LNCAP (cell line): ENCODE data around the gene KCTD19.
A peak's percentile ranks its signal among the peaks of the same experiment; 100 is the strongest.

ENCODE experiments used
- TF ChIP-seq, protein P1 (sequence below): fragments of 450-650 bp; IDR thresholded peaks from 2 replicates; pipeline ENCODE4 v1.5.1; 2017; ENCODE audit warnings: mild to moderate bottlenecking

Gene KCTD19

DNA sequence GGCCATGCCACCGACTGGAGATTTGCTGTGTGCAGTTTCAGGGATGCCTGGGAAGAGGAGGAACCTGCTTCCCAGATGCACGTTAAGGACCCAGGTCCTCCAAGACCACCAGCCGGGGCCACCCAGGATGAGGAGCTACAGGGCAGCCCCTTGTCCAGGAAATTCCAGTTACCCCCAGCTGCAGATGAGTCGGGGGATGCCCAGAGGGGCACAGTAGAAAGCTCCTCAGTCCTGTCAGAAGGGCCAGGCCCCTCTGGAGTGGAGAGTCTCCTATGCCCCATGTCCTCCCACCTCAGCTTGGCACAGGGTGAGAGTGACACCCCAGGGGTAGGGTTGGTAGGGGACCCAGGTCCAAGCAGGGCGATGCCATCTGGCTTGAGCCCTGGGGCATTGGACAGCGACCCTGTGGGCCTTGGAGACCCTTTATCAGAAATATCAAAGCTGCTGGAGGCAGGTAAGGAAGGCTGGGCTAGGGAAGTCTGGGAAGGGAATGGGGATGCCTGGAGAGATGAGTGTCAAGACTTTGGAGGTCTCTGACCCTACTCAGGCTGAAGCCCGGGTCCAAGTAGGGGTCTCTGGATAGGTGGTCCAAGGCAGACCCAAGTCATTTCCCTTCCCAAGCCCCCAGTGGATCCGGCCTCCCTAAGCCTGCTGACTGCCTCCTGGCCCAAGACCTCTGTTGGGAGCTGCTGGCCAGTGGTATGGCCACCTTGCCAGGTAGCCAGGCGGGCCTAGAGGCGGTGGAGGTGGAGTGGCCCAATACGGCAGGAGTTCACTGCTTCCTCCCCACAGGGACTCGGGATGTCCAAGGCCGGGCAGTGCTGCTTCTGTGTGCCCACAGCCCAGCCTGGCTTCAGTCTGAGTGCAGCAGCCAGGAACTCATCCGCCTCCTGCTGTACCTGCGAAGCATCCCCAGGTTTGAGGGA is 46.2 kb downstream of the KCTD19 start:
- TF ChIP-seq, protein P1, sequence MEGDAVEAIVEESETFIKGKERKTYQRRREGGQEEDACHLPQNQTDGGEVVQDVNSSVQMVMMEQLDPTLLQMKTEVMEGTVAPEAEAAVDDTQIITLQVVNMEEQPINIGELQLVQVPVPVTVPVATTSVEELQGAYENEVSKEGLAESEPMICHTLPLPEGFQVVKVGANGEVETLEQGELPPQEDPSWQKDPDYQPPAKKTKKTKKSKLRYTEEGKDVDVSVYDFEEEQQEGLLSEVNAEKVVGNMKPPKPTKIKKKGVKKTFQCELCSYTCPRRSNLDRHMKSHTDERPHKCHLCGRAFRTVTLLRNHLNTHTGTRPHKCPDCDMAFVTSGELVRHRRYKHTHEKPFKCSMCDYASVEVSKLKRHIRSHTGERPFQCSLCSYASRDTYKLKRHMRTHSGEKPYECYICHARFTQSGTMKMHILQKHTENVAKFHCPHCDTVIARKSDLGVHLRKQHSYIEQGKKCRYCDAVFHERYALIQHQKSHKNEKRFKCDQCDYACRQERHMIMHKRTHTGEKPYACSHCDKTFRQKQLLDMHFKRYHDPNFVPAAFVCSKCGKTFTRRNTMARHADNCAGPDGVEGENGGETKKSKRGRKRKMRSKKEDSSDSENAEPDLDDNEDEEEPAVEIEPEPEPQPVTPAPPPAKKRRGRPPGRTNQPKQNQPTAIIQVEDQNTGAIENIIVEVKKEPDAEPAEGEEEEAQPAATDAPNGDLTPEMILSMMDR: no peak

DNA sequence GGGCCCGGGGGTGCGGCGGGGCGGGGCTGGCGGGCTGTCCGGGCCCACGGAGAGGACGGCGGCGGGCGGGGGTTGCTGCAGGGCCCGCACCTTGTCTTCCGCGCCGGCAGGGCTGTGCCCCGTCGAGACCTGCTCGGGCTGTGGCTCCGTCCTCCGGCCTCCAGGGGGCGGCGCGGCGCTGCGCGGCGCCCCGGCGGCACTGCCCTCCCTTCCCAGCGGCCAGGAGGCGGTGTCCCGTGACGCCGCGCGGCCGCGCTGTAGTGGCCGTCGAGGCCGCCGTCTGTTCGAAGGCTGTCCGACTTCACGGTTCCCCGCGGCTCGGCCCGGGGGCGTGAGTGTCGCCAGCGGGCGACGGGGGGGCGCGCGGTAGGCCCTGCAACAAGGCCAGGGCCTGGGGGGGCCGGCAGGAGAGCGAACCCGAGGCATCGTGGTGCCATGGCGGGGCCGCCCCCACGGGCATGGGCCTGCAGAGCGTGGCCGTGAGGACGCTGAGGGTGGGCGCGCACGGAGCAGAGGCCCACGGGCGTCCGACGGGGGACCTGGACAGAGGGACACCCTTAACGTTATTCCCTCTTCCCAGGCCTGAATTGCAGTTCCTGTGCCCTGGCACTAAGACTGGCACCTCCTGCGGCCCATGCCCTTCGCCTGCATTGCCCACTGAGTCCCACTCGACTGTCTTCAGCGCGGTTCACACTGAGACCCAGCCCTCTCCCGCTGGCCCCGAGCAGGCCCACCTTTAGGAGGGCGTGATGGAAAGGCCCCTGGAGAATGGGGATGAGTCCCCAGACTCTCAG is 47.0 kb downstream of the KCTD19 start, which contains the start of gene PLEKHG4:
PLEKHG4 (plus strand) TSS at position 237 of the 794 bp plus-strand sequence; CDS start at position 750, 513 bp downstream.
- TF ChIP-seq, protein P1: peak; percentile 80

DNA sequence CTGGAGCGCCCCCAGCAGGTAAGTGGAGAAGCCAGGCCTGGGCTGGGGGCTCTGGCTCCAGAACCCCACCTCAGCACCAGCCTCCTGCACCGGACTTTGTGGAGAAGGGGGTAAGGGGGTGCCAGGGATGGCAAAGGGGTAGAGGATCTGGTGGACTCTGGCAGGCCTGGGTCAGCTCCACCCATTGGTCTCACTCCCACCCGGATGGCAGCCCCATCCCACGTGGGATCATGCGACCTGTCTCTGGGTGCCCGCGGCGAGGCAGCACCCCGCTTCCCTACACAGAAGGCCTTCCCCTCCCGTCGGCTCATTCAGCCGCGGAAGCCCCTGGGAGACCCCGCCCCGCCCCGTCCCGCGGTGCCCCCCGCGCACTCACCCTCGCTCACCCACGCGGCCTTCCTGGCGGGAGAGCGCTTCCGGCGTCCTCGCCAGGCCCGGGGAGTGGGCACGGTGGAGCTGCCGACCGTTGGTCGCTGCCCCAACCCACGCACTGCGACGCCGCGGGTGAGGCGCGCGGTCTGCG is 47.7 kb downstream of the KCTD19 start:
- TF ChIP-seq, protein P1: peak; percentile 46

DNA sequence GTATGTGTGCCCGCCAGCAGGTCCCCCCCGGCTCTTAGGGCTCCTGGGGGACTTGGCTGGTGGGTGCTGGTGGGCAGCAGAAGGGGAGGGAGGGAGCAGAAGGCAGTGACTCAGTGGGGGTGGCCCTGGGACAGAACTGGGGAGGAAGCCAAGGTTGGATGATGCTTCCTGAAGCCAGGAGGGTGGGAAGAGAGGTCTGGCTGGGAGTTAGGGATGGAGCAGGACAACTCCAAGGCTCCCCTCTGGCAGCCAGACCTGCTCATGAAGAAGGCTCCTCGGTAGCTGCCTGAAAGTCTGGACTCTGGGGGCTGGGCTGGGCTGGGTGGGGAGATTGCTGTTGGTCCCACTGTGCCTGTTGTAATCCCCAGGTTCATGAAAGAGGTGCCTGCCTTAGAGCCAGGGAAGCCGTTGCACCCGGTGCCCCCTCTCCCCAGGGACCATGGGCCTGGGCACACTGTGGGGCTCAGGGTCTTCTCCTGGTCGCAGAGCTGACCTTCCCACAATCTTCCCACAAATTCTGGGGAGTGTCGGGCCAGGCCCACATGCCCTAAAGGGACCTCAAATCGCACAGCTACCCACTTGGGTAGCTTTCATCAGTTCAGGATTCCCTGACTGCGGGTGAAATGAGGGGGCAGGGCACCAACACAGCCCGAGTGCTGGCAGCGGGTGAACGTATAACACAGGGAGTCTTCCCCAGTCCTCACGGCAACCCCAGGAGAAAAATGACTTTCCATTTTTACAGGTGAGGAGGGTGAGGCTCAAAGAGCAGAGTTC is 48.4 kb downstream of the KCTD19 start:
- TF ChIP-seq, protein P1: no peak

DNA sequence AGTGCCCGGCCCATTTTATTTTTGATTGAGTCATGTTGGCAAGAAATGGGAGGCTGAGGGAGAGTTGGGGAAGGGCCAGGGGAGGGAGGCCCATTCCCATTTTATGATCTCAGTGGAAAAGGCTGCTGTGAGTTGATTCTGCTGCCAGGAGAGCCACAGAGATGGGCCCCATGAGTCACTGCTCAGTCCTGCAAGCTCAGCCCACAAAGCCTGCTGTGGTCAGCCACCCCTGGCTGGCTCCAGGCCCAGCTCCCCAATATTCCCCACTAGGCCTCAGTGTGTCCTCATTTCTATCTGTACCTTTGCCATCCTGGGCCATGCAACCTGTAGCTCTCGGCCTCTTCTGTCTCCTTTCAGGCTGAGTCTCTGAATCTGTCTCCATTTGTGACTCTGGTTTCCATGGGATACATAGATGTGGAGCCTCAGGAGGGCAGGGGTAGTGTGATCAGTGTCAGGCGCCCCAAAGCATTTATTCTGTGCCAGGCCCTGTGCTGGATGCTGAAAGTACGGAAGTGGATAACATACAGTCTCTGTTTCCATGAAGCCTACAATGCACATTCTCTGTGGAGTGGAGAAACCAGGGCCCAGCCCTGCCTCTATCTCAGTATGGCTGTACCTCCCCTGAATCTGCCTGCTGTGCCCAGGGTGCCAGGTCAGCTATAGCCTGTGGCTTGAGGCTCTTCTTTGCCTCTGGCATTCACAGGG is 49.1 kb downstream of the KCTD19 start:
- TF ChIP-seq, protein P1: no peak

DNA sequence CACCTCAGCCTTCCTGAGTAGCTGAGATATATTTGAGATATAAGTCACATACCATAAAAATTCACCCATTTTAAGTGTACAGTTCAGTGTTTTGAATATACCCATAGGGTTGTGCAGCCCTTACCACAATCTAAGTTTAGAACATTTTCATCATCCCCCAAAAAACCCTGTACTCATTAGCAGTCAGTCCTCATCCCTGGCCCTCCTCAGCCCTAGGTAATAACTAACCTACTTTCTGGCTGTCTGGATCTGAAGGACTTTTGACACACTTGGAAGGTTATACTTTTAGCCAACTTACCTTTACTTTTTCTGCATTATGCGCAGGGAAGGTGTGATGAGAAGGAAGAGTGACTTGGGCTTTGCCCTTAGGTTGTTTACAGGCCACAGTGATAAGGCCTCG is 51.2 kb downstream of the KCTD19 start:
- TF ChIP-seq, protein P1: no peak
